Measurements from ENCODE around the gene MBD3L5.
"Not testable (repeated sequence)": the region's sequence is repeated elsewhere in the genome, so short reads cannot be mapped to it uniquely, and the experiment has no call there.

MBD3L5 gene

GRCh38 chr19:7030278-7030677 is at the start of gene MBD3L5:
TSS of gene MBD3L5 (plus strand) at chr19:7030578. CDS start at chr19:7030612, 34 bp downstream.
- H3K27ac ChIP-seq (ENCODE audit: low read length); H3K4me1 ChIP-seq (ENCODE audit: control insufficient read depth, insufficient read depth, low read length); H3K4me3 ChIP-seq (ENCODE audit: low read length); H3K36me3 ChIP-seq (ENCODE audit: control insufficient read depth, insufficient read depth, low read length); H3K27me3 ChIP-seq (ENCODE audit: control insufficient read depth, insufficient read depth, low read length); DNase-seq (ENCODE audit: low read depth, low spot score); H3K9me3 ChIP-seq (ENCODE audit: control insufficient read depth, insufficient read depth, low read length): not testable (repeated sequence)
- WGBS (ENCODE audit: insufficient coverage, insufficient read length): no CpG with 5 or more reads among the region's 9 CpGs

GRCh38 chr19:6983448-6983847 is 46.9 kb upstream of the MBD3L5 start:
- Histone ChIP-seq H3K4me3 (ENCODE audit: low read length) (no peak overlapping the region), H3K27me3 (ENCODE audit: control insufficient read depth, insufficient read depth, low read length) (no peaks in the 10 kb centered on the region), H3K36me3 (ENCODE audit: control insufficient read depth, insufficient read depth, low read length) (no peaks in the 10 kb centered on the region), H3K27ac (ENCODE audit: low read length) (no peak overlapping the region), H3K9me3 (ENCODE audit: control insufficient read depth, insufficient read depth, low read length) (peaks cover 11% of the 10 kb centered on the region), H3K4me1 (ENCODE audit: control insufficient read depth, insufficient read depth, low read length) (no peaks in the 10 kb centered on the region)
- no peak for DNase-seq (ENCODE audit: low read depth, low spot score)

GRCh38 chr19:6987850-6988249 is 42.5 kb upstream of the MBD3L5 start:
- Histone ChIP-seq H3K4me1 (ENCODE audit: control insufficient read depth, insufficient read depth, low read length) (no peaks in the 10 kb centered on the region), H3K4me3 (ENCODE audit: low read length) (no peak overlapping the region), H3K27me3 (ENCODE audit: control insufficient read depth, insufficient read depth, low read length) (no peaks in the 10 kb centered on the region), H3K36me3 (ENCODE audit: control insufficient read depth, insufficient read depth, low read length) (no peaks in the 10 kb centered on the region), H3K27ac (ENCODE audit: low read length) (no peak overlapping the region), H3K9me3 (ENCODE audit: control insufficient read depth, insufficient read depth, low read length) (peaks cover 5% of the 10 kb centered on the region)
- no peak for DNase-seq (ENCODE audit: low read depth, low spot score)
- WGBS (ENCODE audit: insufficient coverage, insufficient read length): no CpG with 5 or more reads among the region's 4 CpGs

- Histone ChIP-seq H3K4me1 (ENCODE audit: control insufficient read depth, insufficient read depth, low read length) (no peaks in the 10 kb centered on the region), H3K4me3 (ENCODE audit: low read length) (no peak overlapping the region), H3K27me3 (ENCODE audit: control insufficient read depth, insufficient read depth, low read length) (no peaks in the 10 kb centered on the region), H3K36me3 (ENCODE audit: control insufficient read depth, insufficient read depth, low read length) (no peaks in the 10 kb centered on the region), H3K27ac (ENCODE audit: low read length) (no peak overlapping the region), H3K9me3 (ENCODE audit: control insufficient read depth, insufficient read depth, low read length) (peaks cover 5% of the 10 kb centered on the region)
- no peak for DNase-seq (ENCODE audit: low read depth, low spot score)
- WGBS (ENCODE audit: insufficient coverage, insufficient read length): no CpG with 5 or more reads among the region's 3 CpGs
Observed at GRCh38 chr19:6988257-6988656, 42.1 kb upstream of the MBD3L5 start.

GRCh38 chr19:6995054-6995453 is 35.3 kb upstream of the MBD3L5 start:
- Histone ChIP-seq H3K27me3 (ENCODE audit: control insufficient read depth, insufficient read depth, low read length) (no peaks in the 10 kb centered on the region), H3K27ac (ENCODE audit: low read length) (no peak overlapping the region), H3K4me3 (ENCODE audit: low read length) (no peak overlapping the region), H3K36me3 (ENCODE audit: control insufficient read depth, insufficient read depth, low read length) (no peaks in the 10 kb centered on the region), H3K4me1 (ENCODE audit: control insufficient read depth, insufficient read depth, low read length) (no peaks in the 10 kb centered on the region), H3K9me3 (ENCODE audit: control insufficient read depth, insufficient read depth, low read length) (peaks cover 12% of the 10 kb centered on the region)
- WGBS (ENCODE audit: insufficient coverage, insufficient read length): no CpG with 5 or more reads among the region's 1 CpG
- DNase-seq (ENCODE audit: low read depth, low spot score): no peak

GRCh38 chr19:6996810-6997209 is 33.6 kb upstream of the MBD3L5 start:
- DNase-seq (ENCODE audit: low read depth, low spot score): no peak
- no CpG with 5 or more reads among the region's 4 CpGs for WGBS (ENCODE audit: insufficient coverage, insufficient read length)
- Histone ChIP-seq H3K4me1 (ENCODE audit: control insufficient read depth, insufficient read depth, low read length) (no peaks in the 10 kb centered on the region), H3K4me3 (ENCODE audit: low read length) (no peak overlapping the region), H3K9me3 (ENCODE audit: control insufficient read depth, insufficient read depth, low read length) (peaks cover 11% of the 10 kb centered on the region), H3K27me3 (ENCODE audit: control insufficient read depth, insufficient read depth, low read length) (no peaks in the 10 kb centered on the region), H3K27ac (ENCODE audit: low read length) (no peak overlapping the region), H3K36me3 (ENCODE audit: control insufficient read depth, insufficient read depth, low read length) (no peaks in the 10 kb centered on the region)

- no peak overlapping the region for H3K27ac ChIP-seq (ENCODE audit: low read length)
- H3K4me3 ChIP-seq (ENCODE audit: low read length): no peak overlapping the region
- no peak for DNase-seq (ENCODE audit: low read depth, low spot score)
- H3K4me1 ChIP-seq (ENCODE audit: control insufficient read depth, insufficient read depth, low read length): no peaks in the 10 kb centered on the region
- WGBS (ENCODE audit: insufficient coverage, insufficient read length): no CpG with 5 or more reads among the region's 15 CpGs
- H3K36me3 ChIP-seq (ENCODE audit: control insufficient read depth, insufficient read depth, low read length): no peaks in the 10 kb centered on the region
- H3K9me3 ChIP-seq (ENCODE audit: control insufficient read depth, insufficient read depth, low read length): peaks cover 11% of the 10 kb centered on the region
- no peaks in the 10 kb centered on the region for H3K27me3 ChIP-seq (ENCODE audit: control insufficient read depth, insufficient read depth, low read length)
Observed at GRCh38 chr19:6997679-6998445, 32.5 kb upstream of the MBD3L5 start.

- no peak for DNase-seq (ENCODE audit: low read depth, low spot score)
- peaks cover 11% of the 10 kb centered on the region for H3K9me3 ChIP-seq (ENCODE audit: control insufficient read depth, insufficient read depth, low read length)
Observed at GRCh38 chr19:6999933-7000332, 30.4 kb upstream of the MBD3L5 start.

GRCh38 chr19:7000333-7000732 is 30.0 kb upstream of the MBD3L5 start:
- no CpG with 5 or more reads among the region's 3 CpGs for WGBS (ENCODE audit: insufficient coverage, insufficient read length)
- Histone ChIP-seq H3K4me1 (ENCODE audit: control insufficient read depth, insufficient read depth, low read length) (no peaks in the 10 kb centered on the region), H3K27ac (ENCODE audit: low read length) (no peak overlapping the region), H3K27me3 (ENCODE audit: control insufficient read depth, insufficient read depth, low read length) (no peaks in the 10 kb centered on the region), H3K4me3 (ENCODE audit: low read length) (no peak overlapping the region), H3K36me3 (ENCODE audit: control insufficient read depth, insufficient read depth, low read length) (no peaks in the 10 kb centered on the region), H3K9me3 (ENCODE audit: control insufficient read depth, insufficient read depth, low read length) (peaks cover 10% of the 10 kb centered on the region)
- DNase-seq (ENCODE audit: low read depth, low spot score): no peak

More at GRCh38 chr19:6999933-7000332, 30.4 kb upstream of the MBD3L5 start:
- WGBS (ENCODE audit: insufficient coverage, insufficient read length): no CpG with 5 or more reads among the region's 7 CpGs
- no peaks in the 10 kb centered on the region for H3K36me3 ChIP-seq (ENCODE audit: control insufficient read depth, insufficient read depth, low read length)
- H3K4me3 ChIP-seq (ENCODE audit: low read length): no peak overlapping the region
- no peaks in the 10 kb centered on the region for H3K4me1 ChIP-seq (ENCODE audit: control insufficient read depth, insufficient read depth, low read length)
- H3K27ac ChIP-seq (ENCODE audit: low read length): no peak overlapping the region
- no peaks in the 10 kb centered on the region for H3K27me3 ChIP-seq (ENCODE audit: control insufficient read depth, insufficient read depth, low read length)

- Histone ChIP-seq H3K36me3 (ENCODE audit: control insufficient read depth, insufficient read depth, low read length) (no peaks in the 10 kb centered on the region), H3K9me3 (ENCODE audit: control insufficient read depth, insufficient read depth, low read length) (peaks cover 9% of the 10 kb centered on the region)
- no CpG with 5 or more reads among the region's 1 CpG for WGBS (ENCODE audit: insufficient coverage, insufficient read length)
Observed at GRCh38 chr19:7000816-7001215, 29.6 kb upstream of the MBD3L5 start.

GRCh38 chr19:7004313-7004931 is 26.0 kb upstream of the MBD3L5 start:
- Histone ChIP-seq H3K4me3 (ENCODE audit: low read length) (no peak overlapping the region), H3K36me3 (ENCODE audit: control insufficient read depth, insufficient read depth, low read length) (no peaks in the 10 kb centered on the region), H3K27me3 (ENCODE audit: control insufficient read depth, insufficient read depth, low read length) (no peaks in the 10 kb centered on the region), H3K27ac (ENCODE audit: low read length) (no peak overlapping the region), H3K4me1 (ENCODE audit: control insufficient read depth, insufficient read depth, low read length) (no peaks in the 10 kb centered on the region), H3K9me3 (ENCODE audit: control insufficient read depth, insufficient read depth, low read length) (peaks cover 8% of the 10 kb centered on the region)
- DNase-seq (ENCODE audit: low read depth, low spot score): no peak
- 100% methylated on average over 2 of the region's 18 CpGs for WGBS (ENCODE audit: insufficient coverage, insufficient read length)

More at GRCh38 chr19:7000816-7001215, 29.6 kb upstream of the MBD3L5 start:
- Histone ChIP-seq H3K4me3 (ENCODE audit: low read length) (no peak overlapping the region), H3K4me1 (ENCODE audit: control insufficient read depth, insufficient read depth, low read length) (no peaks in the 10 kb centered on the region), H3K27ac (ENCODE audit: low read length) (no peak overlapping the region), H3K27me3 (ENCODE audit: control insufficient read depth, insufficient read depth, low read length) (no peaks in the 10 kb centered on the region)
- DNase-seq (ENCODE audit: low read depth, low spot score): no peak
